GM12891 (cell line): ENCODE data around the gene ABCB4.
"Not testable (repeated sequence)": the region's sequence is repeated elsewhere in the genome, so short reads cannot be mapped to it uniquely, and the experiment has no call there.

Experiments used
- DNase-seq: peaks from one replicate; pipeline ENCODE4 v3.0.0; 2011; ENCODE audit warnings: low spot score; ENCODE audit not compliant: insufficient read length
- FAIRE-seq: peaks from 2 replicates; lab custom pipeline; 2011; peaks lifted over from hg19 to GRCh38; lab: Jason Lieb, UNC
- PAX5 ChIP-seq: IDR thresholded peaks from 2 replicates; pipeline ENCODE4 v1.6.1; 2011; ENCODE audit warnings: low read length, moderate library complexity, mild to moderate bottlenecking; ENCODE audit not compliant: insufficient read depth, severe bottlenecking
- POLR2A ChIP-seq: IDR thresholded peaks from 2 replicates; pipeline ENCODE4 v1.6.1; 2011; ENCODE audit warnings: low read depth, low read length, control low read depth
- POLR2AphosphoS5 ChIP-seq: IDR thresholded peaks from 2 replicates; pipeline ENCODE4 v1.6.1; 2011; ENCODE audit warnings: low read depth, low read length, control low read depth
- POU2F2 ChIP-seq: IDR thresholded peaks from 2 replicates; pipeline ENCODE4 v1.6.1; 2011; ENCODE audit warnings: low read depth, mild to moderate bottlenecking, control low read depth, low read length, moderate library complexity
- SPI1 ChIP-seq: IDR thresholded peaks from 2 replicates; pipeline ENCODE4 v1.6.1; 2011; ENCODE audit warnings: low read depth, low read length, control low read depth
- TAF1 ChIP-seq: IDR thresholded peaks from 2 replicates; pipeline ENCODE4 v1.6.1; 2011; ENCODE audit warnings: low read depth, low read length, control low read depth

ABCB4 gene

DNA sequence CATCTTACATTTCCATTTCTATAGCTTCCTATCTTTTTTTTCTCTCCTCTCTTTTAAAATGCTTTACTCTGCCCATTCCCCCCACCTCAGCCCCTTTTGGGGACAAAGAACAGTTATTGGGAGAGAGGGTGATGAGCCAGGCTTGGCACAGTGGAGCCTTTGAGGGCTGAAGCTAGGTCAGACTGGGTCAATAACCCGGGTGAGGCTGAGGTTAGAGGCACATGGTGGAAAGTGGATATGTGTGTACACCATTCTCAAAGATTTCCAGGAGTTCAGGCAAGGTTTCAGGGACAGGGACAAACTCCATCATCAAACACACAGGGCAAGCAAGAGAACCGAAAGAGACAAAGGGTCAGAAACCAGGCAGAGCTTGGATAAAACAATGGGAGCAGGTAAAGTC lies 11.5 kb downstream of the ABCB4 start:
- TF ChIP-seq POLR2AphosphoS5 (no peak), POU2F2 (no peak), PAX5 (no peak), TAF1 (no peak), SPI1 (no peak), POLR2A (no peak)
- FAIRE-seq: no peak
- DNase-seq: no peak

DNA sequence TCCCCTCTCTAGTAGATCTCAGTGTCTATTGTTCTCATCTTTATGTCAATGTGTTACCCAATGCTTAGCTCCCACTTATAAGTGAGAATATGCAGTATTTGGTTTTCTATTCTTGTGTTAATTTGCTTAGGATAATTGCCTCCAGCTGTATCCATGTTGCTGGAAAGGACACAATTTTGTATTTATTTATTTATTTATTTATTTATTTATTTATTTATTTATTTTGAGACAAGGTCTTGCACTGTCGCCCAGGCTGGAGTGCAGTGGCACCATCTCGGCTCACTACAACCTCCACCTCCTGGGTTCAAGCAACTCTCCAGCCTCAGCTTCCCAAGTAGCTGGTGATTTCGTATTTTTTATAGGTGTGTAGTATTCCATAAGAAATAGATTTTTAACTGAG lies 15.0 kb downstream of the ABCB4 start:
- FAIRE-seq, DNase-seq: not testable (repeated sequence)

DNA sequence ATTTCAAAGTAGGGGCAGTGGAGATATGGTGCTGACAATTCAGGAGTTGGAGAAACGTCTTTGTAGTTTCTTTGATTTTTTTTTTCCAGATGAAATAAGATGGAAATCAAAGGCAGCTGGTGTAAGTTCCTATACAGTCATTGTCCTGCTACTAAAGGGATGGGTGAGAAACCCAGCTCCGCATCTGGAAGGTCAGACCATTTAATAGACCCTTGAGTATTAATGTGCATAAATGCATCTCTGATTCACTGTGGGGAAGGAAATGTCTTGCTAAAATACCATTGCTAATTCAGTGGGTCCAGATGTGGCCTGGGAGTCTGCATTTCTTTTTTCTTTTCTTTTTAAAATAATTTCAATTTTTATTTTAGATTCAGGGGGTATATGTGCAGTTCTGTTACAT lies 15.5 kb downstream of the ABCB4 start:
- FAIRE-seq: no peak
- DNase-seq: no peak
- no peak for TF ChIP-seq POLR2AphosphoS5
- TF ChIP-seq POU2F2: no peak
- no peak for TF ChIP-seq PAX5
- no peak for TF ChIP-seq POLR2A
- TF ChIP-seq SPI1: no peak
- no peak for TF ChIP-seq TAF1

DNA sequence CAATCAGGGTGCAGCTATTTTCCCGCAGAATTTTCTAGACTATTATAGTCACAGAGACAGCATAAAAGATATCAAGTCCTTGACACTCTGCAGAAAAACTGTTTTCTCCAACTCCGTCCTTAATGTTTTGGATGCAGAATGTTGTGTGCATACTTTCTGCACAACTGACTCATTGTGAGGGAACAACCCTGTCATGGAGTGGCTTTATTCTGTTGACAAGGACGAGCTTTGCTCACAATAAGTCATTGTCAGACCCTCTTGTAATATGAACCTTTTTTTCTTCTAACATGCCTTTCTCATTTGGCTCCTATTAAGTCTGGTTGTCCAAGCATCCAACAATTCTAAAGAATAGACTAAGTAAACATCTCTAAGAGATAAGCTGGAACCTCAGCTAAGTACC lies 17.3 kb downstream of the ABCB4 start:
- TF ChIP-seq PAX5 (no peak), SPI1 (no peak), POU2F2 (no peak), POLR2A (no peak), POLR2AphosphoS5 (no peak), TAF1 (no peak)
- no peak for FAIRE-seq

DNA sequence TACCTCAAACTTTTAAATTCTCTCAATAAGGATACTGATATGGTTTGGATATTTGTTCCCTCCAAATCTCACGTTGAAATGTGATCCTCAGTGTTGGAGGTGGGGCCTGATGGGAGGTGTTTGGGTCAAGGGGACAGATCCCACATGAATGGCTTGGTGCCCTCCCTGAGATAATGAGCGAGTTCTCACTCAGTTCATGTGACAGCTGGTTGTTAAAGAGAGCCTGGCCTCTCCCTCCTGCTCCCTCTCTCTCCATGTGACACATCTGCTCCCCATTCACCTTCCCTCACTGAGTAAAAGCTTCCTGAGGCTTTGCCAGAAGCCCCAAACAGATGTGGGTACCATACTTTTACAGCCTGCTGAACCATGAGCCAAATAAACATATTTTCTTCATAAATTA lies 19.2 kb downstream of the ABCB4 start:
- DNase-seq: no peak
- TF ChIP-seq SPI1 (no peak), POLR2AphosphoS5 (no peak), TAF1 (no peak), PAX5 (no peak), POLR2A (no peak), POU2F2 (no peak)
- no peak for FAIRE-seq

More for the DNA sequence above, 17.3 kb downstream of the ABCB4 start:
- DNase-seq: no peak

DNA sequence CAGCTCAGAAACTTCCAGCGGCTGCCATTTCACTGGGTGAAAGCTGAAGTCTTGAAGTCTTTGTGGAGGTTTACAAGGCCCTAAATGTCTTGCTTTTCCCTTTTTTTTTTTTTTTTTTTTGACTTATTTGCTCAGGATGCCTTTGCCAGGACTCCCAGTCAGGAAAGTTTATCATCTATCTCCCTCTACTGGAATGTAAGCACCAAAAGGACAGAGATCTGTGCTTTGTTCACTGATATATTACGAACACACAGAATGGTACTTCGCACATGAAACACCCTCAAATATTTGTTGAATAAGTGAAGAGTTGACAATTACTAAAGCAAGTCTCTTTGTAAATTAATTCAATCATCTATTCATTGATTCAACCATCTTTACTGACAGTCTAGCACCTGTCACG lies 23.2 kb downstream of the ABCB4 start:
- TF ChIP-seq POLR2AphosphoS5 (no peak), POU2F2 (no peak), POLR2A (no peak), SPI1 (no peak), TAF1 (no peak), PAX5 (no peak)
- FAIRE-seq (no peak), DNase-seq (no peak)

DNA sequence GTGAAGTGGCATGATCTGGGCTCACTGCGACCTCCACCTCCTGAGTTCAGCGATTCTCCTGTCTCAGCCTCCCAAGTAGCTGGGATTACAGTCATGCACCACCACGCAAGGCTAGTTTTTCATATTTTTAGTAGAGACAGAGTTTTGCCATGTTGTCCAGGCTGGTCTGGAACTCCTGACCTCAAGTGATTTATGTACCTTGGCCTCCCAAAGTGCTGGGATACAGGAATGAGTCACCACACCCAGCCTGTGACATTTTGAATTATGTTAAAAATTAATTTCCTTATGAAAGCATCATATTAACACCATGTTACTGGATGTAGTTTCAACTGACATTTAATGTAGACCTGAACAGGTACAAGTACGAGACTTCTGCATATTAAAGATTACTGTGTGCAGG lies 24.3 kb downstream of the ABCB4 start:
- no peak for DNase-seq
- FAIRE-seq: no peak
- TF ChIP-seq PAX5 (no peak), POU2F2 (no peak)

DNA sequence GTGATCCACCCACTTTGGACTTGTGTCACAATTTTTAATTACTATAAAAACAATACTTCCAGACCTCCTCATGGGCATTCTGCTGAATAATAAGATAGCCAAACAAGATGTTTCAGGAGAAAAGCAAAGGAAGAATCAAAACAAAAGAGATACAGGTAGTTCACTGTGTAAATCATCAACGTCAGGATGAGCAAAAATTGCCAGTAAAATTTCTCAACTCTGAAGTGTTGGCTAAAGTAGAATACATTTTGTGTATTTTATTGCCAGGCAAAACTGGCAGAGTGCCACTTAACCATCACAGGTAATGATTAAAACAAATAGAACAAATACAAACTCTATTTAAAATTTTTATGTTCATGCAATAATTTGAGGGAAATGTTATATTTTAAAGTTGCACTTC lies 24.8 kb downstream of the ABCB4 start:
- DNase-seq (no peak), FAIRE-seq (no peak)
- TF ChIP-seq SPI1: no peak
- no peak for TF ChIP-seq POLR2A
- TF ChIP-seq POU2F2: no peak
- TF ChIP-seq POLR2AphosphoS5: no peak
- no peak for TF ChIP-seq PAX5
- no peak for TF ChIP-seq TAF1

DNA sequence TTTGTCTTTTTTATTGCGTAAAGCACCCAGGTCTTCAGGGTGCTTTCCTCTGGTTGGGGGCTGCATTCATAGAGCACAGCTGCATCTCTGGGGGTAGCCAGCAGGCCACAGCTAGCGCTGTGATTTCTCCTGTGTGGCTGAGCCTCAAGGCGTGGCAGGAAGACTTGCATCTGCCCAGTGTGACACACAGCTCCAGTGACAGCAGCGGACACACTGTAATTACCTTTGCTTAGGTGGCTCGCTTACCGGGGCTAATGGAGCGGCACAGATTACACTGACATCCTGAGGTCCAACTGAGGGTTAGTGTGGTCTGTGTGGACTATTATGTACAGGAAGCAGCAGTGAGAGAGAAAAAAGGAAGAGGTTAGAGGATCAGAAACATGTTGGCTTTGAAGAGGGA lies 27.1 kb downstream of the ABCB4 start:
- DNase-seq (no peak), FAIRE-seq (no peak)
- TF ChIP-seq POU2F2 (no peak), PAX5 (no peak), POLR2AphosphoS5 (no peak), TAF1 (no peak)

DNA sequence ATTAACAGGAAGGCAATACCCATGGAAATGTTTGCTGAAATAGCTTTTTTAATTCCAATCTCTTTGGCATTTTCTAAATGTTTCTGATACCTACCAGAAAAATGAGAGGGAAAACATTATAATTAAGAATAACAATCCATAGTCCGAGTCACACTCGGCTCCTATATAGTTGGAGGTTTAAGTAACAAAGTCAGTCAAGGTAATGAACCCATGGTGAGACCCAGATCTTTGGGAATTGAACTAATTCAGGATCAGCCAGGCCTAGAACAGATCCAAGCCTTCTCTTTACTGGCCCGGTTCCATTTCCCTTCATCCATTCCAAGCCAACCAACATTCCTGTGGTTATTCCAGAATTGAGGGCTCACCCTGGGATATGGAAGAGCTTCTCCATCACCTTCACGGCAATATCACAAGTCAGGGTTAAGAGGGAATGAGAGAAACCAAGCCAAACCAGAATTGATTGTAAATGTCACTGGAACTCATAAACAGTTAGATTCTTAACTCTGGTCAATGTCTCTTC lies 28.3 kb downstream of the ABCB4 start:
- TF ChIP-seq POLR2AphosphoS5: no peak
- no peak for TF ChIP-seq TAF1
- no peak for TF ChIP-seq POU2F2
- TF ChIP-seq POLR2A: no peak
- no peak for TF ChIP-seq SPI1
- TF ChIP-seq PAX5: no peak
- DNase-seq (no peak), FAIRE-seq (no peak)

DNA sequence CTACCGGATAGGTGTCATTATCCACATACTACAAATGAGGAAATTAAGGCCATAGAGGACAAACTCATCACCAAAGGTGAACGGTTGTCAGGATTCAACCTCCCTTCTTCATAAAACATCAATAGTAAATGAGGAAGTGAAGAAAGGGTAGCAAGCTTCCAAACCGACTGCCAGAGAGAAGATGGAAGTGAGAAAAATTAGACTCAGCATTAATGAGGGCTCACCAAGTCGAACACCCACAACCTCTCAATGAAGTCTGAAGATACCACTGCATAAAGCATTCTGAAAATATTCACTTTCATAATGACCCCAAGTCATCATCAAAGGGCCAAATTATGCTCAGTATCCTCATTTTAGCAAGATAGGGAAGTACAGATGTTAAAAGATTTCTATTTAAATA lies 29.6 kb downstream of the ABCB4 start:
- DNase-seq: peak; percentile 2
- TF ChIP-seq SPI1 (peak; percentile 97), POU2F2 (no peak), TAF1 (no peak), POLR2A (no peak), PAX5 (no peak), POLR2AphosphoS5 (no peak)
- peak; percentile 71 for FAIRE-seq
